ENCODE results near the gene LIPT1.
A peak's percentile ranks its signal among the peaks of the same experiment; 100 is the strongest.
"Not testable (repeated sequence)": the region's sequence is repeated elsewhere in the genome, so short reads cannot be mapped to it uniquely, and the experiment has no call there.

LIPT1 gene

DNA sequence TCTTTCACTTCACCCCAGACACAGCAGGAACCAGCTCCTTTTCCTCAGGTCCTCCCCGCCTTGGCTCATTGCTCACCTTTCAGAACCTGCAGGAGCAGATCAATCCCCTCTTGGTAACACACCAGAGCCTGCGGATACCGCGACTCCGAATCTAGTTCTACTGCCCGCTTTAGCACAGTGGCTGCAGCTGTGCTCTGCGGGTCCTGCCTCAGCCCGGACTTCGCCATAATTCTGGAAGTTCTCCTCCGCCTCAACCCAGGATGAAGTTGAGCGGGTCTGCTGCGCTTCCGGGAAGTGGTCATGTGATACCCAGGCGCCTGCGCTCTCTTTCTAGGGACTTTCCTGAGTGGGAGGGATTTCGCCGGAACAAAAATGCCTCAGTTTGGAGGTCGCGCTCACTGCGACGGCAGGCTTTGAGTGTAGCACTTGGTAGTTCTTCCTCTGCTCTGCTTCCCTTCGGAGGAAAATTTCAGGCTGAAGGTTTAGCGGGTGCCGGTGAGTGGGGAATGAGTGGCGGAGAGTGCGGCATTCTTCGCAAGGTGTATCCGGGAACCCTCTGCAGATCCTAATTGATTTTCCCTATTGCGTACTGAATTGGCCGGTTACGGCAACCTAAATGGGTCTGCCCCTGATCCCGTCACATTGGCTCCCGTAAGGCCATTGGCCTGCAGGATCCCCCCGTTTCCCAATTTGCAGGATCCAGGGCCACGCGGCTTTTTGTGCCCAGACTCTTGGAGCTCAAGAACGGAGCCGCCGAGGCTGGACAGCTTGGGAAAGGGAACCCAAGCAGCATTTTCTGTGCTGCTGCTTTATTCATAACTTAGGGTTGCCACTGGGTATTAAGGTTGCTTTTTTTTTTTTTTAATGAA lies 26.2 kb downstream of the LIPT1 start, which contains the start of the genes MITD1 and MRPL30:
Gene MITD1, minus strand, starts transcription at position 304 of the 869 bp plus-strand sequence. Its CDS starts 77 bp downstream, at position 227.
Gene MRPL30, plus strand, starts transcription at position 430 of the 869 bp plus-strand sequence. CDS start 5,020 bp downstream, outside the sequence.
- peak; percentile 93 for DNase-seq

DNA sequence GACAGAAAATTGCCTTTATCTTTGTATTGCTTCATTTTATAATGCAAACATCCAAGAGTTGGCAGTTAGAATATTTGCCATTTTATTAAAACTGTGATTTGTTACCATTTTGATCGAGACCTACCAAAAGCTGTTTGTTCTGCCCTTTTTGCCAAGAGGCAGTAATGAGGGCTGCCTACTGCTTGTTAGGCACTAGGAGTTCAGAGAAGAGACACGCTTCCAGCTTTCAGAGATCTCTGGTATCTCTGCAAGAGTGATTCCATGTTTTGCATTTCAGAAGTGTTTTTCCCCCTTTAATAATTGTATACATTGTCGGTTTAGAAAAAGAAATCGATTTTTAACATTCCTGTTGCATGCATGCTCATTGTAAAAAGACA lies 26.8 kb downstream of the LIPT1 start:
- no peak for DNase-seq

DNA sequence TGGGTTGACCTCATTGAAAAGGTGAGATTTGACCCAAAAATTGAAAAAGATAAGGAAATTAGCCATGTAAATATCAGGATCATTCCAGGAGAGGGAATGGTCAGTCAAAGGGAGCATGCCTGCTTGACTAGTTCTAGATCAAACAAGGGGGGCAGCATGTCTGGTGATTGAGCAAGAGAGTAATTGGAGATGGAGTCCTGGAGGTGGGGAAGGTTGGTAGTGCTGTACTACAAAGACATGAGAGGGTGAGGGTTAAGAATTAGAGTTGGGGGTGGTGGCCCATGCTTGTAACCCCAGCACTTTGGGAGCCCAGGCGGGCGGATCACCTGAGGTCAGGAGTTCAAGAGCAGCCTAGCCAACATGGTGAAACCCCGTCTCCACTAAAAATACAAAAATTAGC lies 28.3 kb downstream of the LIPT1 start:
- no peak for DNase-seq

DNA sequence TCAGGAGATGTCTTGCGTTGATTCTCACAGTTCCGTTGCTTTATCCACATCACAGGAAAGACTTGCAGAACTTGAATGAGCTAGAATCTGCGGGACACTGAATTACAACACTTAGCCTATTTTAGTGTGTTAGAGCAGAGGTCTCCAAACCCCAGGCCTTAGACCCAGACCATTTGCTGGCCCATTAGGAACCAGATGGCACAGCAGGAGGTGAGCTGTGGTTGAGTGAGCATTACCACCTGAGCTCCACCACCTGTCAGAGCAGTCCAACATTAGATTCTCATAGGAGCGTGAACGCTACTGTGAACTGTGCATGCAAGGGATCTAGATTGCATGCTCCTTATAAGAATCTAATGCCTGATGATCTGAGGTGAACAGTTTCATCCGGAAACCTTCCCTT lies 30.0 kb downstream of the LIPT1 start:
- DNase-seq, result no peak

DNA sequence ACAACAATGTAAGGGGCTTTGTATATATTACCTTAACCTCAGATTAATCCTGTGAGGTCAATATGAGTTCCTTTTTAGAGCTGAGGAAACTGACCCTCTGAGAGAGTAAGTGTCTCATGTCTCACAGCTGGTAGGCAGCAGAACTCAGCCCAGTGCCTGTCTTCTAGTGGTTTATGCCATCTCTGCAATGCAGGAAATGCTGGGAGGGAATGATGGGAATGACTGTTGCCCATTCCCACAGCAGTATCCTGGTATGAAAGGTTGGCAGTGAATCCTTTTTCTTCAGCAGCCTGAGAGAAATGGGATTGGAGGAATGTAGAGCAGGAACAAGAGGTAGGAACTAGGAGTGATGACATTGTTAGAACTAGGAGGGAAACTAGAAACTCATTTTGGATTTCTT lies 32.2 kb downstream of the LIPT1 start:
- DNase-seq, result no peak

DNA sequence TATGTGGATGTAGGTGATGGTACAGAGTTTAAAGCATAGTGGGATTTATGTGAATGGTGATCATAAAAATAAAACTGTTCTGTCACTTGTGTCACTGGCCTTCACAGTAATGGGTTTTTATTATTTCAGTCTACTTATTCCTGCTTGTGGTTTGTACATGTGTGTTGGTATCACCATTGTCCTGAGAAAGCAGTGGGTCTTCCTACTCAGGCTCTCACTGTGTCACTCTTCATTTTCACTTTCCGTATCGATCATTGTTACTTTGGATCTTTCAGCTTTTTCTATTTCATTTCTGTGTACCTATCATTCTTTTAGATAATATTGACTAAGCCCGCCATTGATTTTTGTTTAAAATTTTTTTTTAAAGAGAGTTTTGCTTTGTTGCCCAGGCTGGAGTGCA lies 33.6 kb downstream of the LIPT1 start:
- no peak for DNase-seq

DNA sequence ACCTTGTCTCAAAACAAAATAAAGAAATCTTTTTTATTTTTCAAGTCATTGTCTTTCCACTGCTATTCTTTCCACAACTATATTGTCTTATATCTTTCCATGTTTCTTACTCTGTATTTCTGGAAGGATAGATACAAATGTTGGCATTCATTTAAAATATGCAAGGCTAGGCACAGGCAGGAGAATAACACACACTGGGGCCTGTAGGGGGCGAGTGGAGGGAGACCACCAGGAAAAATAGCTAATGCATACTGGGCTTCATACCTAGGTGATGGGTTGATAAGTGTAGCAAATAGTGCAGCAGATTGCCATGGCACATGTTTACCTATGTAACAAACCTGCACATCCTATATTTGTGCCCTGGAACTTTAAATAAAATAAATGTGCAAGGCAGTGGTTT lies 35.8 kb downstream of the LIPT1 start:
- DNase-seq, result no peak

DNA sequence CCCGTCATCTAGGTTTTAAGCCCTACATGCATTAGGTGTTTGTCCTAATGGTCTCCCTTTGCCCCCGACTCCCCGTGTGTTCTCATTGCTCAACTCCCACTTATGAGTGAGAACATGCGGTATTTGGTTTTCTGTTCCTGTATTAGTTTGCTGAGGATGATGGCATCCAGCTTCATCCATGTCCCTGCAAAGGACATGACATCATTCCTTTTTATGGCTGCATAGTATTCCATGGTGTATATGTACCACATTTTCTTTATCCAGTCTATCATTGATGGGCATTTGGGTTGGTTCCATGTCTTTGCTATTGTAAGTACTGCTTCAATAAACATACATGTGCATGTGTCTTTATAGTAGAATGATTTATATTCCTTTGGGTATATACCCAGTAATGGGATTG lies 37.6 kb downstream of the LIPT1 start:
- DNase-seq, result not testable (repeated sequence)

DNA sequence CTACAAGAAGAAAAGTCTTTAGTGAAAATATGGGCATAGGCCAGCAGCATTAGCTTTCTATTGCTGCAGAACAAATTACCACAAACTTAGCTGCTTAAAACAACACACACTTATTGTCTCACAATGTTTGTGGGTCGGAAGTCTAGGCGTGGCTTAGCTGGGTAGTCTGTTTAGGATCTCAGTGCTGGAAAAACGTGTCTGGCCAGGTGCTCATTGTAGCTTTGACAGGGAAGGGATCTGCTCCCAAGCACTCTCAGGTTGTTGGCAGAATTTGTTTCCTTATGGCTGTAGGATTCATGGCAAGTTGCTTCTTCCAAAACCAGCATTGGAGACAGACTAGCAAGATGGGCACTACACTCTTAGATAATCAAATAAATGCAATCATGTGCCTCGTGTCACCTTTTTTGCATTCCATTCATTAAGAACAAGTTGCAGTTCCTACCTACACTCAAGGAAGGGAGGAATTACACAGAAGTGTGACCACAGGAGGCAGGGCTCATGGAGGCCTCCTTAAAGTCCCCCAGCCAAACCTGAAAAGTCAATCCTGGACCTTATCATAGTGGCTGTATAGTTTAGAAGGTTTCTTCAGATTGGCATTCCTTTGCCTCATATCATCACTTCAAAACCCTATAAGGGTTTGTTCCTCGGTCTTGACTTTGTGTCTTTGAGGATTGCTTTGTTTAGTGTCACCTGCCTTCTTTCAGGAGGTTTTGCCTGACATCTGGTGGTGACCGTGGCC lies 43.5 kb downstream of the LIPT1 start:
- DNase-seq, result no peak

DNA sequence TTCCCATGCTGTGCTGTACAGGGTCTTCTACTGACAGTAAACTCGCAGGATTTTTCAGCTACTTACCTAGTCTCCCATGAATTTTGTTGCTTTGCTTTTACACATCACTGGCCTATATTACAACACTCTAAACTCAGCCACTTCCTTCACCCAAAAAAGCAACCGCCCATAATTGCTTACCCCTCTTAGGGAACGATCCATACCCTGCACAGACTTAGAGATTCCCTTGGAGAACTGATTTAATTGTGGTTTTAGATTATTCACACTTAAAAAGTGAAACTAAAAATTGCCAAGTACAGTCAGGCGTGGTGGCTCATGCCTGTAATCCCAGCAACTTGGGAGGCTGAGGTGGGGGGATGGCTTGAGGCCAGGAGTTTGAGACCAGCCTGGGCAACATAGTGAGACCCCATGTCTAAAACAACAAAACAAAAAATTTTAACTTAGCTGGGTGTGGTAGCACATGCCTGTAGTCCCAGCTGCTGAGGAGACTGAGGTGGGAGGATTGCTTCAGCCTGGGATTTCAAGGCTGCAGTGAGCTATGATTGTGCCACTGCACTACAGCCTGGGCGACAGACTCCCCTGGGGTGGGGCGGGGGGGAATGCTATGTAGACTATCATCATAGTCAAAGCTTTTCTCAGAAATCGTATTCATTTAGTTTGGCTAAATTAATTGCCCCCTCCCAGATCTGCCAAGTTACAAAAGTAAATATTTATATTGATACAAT lies 45.5 kb downstream of the LIPT1 start:
- DNase-seq, result no peak

DNA sequence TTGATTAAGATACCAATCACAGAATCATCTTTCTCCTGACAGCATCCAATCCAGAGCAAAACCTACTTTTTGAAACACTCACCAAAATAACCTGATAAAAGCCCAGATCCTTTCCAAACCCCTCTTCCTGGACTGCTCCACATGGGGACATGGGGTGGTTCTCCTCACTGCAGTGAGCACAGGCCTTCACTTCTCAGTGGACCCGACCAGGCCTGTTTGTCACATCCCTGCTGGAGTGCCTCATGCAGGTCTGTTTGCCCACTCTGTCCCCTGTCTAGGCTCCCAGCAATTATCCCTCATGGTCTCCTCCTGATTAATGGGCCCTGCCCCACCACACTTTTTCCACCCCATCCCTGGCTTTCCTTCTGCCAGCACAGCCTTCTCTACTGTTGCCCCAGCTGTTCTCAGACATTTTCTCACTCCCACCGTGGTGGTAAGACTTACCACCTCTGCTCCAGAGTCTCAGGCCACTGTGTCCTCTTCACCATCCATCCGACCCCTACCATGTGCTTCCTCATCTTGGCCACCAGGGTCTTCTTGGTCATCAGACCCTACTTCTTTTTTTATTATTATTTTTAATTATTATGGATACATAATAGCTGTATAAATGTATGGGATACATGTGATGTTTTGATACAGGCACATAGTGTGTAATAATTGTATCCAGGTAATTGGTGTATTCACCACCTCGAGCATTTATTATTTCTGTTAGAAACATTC lies 47.4 kb downstream of the LIPT1 start:
- DNase-seq, result no peak

DNA sequence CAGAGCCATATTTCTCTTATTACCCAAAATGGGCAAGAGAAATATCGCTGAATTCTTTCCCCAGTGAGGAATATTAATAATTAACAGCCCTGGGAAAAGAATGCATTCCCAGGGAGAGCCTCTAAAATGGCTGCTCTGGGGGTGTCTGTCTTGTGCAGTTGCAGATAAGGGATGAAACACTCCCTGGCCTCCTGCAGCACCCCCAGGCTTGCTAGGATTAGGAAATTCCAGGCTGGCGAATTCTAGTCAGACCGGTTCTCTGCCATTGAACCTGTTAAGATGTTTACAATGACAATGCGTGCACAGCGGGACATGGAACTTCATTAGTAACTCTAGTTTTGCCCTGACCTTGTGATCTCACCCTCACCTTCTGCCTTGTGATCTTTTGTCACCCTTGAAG lies 50.7 kb downstream of the LIPT1 start:
- DNase-seq, result no peak

Measured in KG1 (cell line).